Middle frontal gyrus (tissue), 1 donor: ENCODE results near the gene STXBP5.
A peak's percentile ranks its signal among the peaks of the same experiment; 100 is the strongest.

Experiments
- DNase-seq: peaks from one replicate; pipeline ENCODE4 v3.0.0-alpha.2; 2015; ENCODE audit warnings: low spot score; ENCODE audit errors: extremely low spot score

The STXBP5 gene

DNA sequence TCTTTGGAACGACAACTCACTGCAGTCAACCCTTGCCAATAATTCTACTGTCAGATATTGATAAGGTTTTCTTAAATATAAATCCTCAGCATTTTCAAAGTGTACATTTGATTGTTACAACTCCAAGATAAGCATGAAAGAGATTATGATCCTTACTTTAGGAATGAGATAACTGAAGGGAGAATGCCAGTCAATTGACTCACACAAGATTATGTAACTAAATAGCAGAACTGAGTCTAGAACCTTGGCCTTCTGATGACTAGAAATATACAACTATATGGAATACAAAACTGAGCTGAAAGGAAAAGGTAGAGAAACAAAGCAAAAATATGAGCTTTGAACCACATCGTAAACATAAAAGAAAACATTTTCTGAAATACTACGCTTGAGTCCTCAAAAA, 26.9 kb upstream of the STXBP5 start:
- no peak for DNase-seq

DNA sequence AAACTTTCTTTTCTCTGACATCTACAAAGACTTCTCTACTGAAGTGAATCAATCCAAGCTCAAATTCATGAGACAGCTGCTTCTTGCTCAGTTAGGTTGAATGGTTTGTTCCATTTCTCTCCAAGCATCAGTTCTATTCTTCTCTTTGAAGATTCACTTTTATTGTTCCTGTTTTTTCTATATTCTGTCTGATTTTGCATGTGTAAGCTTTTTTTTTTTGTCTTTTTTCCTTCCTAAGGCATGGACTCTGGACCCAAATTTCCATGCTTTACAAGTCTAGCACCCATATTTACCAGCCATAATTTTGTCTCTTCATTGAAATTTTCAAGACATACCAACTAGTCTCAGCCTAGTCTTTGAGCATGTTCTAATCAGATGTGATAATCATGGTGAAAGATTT, 25.9 kb upstream of the STXBP5 start:
- no peak for DNase-seq

DNA sequence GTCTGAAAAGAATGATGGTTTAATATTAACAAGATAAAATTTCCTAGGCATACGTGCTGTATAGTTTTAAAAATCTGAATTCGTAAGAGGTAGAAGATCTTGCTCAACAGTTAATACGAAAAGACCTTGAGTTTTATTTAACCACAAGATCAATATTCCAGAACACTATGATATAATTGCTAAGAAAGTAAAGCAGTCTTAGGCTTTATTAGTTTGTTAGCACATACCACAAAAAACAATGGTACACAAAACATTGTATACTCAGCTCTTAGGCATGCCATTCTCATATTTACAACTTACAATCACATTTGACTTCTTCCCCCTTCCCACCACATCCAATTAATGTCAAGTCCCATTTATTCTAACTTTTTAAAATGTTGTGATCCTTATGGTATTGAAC, 24.4 kb upstream of the STXBP5 start:
- DNase-seq, result no peak

DNA sequence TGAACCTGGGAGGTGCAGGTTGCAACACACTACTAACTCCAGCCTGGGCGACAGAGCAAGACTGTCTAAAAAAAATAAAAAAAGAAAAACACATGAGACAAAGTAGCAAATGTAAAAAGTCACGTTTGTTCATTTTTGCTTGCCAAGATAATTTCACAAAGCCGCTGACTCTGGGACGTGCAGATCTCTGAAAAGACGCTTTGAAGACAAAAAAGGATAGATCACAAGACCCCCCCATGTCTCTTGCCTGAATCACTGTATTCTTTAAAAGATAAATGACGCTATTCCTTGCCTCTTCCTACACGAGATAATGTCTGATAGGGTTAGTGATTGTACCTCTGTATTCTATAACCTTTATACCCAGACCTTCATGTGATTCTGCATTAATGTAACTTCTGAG, 23.3 kb upstream of the STXBP5 start:
- DNase-seq, result no peak

DNA sequence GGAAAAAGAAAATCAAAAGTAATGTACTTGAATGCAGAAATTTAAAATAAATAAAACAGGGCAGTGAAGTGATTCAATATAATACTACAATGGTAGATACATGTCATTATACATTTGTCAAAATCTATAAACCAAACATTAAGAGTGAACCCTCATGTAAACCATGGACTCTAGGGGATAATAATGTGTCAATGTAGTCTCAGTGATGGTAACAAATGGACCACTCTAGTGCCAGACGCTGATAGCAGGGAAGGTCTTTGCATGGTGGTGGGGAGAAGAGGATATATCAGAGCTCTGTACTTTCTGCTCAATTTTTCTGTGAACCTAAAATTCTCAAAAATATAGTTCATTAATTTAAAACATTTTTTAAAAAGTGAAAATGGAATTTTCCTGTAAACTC, 19.8 kb upstream of the STXBP5 start:
- DNase-seq, result no peak

DNA sequence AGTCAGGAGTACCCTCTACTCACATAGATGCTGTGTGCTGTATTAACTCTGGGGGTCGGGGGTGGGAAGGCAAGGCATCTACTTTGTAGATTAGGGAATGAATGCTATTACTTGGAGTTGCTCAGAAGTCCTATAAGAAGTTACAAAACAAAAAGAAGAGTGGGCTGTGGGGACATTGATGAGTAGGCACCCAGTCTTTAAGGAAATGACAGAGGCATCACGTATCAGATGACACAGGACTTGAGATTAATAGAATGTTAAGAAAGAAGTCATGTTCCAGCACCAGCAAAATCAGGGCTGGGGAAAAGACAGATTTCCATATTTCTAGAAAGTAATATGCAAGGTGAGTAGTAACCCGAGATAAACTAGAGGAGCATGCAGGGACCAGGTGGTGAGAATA, 19.0 kb upstream of the STXBP5 start:
- no peak for DNase-seq

DNA sequence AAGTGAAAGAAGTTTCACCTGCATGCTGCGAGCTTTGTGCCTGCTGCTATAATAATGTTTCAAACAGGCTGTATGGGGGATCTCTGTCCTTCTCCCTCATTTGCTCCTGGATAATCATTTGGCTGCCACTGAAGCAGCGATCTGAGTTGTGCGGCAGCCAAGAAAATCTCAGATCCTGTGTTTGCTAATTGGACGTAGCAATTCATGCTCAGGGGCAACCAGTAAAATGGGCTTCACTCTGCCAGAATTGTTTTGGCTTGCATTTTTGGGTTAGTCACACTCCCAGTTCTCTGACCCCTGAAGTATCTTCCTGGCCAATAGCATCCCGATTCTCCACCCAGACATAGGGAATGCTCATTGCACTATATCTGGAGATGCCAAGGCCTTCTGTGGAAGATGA, 13.7 kb upstream of the STXBP5 start:
- no peak for DNase-seq

DNA sequence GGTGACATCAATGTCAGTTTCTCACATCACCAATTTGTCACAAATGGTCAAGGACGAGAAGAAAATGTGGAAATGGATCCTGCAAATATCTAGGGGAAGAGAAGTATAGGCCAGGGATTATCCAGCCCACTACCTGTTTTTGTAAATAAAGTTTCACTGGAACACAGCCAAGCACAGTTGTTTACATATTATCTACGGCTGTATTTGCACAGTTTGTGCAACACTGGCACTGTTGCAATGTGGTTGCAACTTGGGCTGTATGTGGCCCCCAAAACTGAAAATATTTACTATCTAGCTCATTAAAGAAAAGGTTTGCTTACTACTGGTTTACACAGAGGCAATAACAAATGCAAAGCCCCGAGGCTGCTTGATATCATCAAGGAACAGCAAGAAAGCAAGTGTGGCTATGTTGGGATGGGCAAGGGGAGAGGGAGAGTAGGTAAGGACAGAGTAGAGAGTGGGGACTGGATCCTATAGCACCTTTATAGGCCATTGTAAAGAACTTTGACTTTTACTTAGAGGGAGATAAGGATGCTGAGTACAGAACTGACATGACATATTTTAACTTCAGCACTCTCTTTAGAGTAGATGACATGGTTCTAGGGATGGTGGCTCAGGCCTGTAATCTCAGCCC, 11.8 kb upstream of the STXBP5 start:
- no peak for DNase-seq

DNA sequence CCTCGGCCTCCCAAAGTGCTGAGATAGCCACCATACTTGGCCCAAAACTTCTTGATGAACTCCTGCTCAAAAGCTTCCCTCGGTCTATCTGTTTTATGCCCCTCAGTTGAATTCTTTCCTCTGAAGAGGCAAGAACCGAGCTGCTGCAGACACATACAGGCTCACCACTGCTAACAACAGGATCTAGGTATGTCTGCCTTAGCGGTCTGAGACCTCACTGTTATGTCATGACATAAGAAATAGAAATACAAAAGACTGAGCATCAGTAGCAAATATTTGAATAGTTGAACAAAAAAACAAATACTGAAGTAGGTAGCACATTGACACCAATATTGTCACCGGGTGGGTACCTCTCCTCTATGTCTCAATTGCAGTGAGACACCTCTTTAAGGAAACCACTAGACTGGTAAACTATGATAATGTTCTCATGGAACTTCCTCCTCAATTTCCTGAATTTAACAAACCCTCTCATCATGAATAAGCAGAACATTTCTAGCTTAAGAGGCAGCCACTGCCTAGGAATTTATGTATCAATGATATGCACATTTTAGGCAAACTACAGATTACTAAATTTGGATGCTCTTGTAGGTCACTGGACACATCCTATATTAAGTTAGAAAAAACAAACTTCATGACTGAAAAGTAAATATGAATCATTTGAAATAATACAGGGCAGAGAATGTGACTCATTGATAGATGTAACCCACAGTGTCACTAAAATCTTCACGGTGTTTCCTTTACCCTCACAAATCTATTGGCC, 9.4 kb upstream of the STXBP5 start:
- DNase-seq, result no peak

DNA sequence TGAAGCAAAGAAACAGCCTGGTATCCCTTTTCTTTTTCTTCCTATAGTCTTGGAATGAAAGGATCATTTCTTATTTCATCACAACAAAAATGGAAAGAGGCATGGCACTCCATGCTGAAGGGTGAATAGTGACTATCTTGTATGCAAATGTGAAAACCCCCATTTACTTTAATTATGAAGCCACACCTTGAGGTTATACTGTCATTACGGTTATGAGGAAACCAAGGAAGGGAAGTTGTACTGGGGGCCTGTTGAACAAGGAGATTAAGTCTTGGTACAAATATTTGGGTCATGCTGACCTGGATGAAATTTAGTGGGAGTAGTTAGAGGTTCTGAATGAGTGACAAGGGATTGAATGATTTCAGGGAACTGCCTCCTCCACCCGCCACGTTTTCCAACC, 8.7 kb upstream of the STXBP5 start:
- DNase-seq, result no peak

DNA sequence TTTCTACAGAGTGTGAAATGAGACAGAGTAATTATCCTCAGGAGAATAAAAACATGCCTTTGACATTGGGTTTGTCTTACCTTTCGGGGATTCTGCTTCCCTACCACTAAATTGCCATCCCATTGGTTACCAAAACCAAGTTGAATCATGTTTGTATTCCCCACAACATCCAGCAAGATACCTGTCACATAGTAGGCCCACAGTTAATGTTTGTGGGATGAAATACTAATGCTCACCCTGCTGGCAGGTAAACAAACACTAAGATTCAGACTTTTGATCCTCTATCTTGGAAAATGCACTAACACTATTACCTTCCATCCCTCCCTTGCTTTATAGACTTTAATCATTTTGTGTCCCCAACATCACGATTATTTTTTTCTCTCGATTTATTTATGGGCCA, 8.2 kb upstream of the STXBP5 start:
- DNase-seq, result no peak

DNA sequence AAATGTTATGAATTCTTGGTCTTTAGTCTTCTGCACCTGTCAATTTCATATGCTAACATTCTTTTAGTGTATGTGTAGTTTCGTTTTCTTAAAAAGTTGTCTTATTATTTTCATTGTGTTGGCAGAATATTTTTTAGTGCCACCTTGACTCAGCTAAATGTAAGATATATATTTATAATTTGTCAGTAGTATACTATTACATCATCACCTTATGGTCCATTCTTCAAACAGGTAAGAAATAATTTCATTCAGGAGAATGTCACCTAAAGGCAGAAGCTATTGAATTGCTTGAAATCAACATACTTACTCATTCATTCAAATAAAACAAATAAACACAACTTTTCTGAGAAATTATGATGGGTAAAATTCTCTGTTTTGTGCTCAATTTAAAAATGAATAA, 3.5 kb upstream of the STXBP5 start:
- no peak for DNase-seq

DNA sequence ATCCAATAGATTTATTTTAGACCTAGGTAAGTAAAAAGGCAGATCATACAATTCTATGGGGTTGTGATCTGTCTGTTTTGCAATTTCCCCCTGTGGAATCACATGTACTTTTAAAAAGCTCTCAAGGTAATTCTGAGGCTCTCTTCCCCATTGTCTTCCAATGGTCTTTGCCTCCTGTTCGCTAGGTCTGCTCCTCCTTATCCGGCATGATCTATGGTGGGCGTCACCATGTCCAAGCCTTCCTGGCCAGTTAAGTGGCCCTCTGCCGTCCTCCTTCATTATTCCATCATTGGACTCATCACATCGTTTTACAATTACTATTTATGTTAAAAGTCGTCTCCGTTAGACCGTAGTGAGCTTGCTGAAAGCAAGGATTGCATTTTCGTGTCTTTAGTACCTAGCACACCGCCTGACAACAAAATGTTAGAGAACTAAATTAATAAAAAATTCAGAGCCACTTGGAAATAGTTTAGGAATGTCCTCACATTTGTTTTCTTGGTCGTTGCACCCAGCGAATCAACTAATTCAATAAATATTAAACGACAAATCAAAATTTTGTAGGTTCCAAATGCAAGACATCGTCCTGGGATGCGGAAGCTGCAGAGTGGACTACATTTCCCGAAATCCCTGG, 2.2 kb upstream of the STXBP5 start:
- DNase-seq, result no peak

DNA sequence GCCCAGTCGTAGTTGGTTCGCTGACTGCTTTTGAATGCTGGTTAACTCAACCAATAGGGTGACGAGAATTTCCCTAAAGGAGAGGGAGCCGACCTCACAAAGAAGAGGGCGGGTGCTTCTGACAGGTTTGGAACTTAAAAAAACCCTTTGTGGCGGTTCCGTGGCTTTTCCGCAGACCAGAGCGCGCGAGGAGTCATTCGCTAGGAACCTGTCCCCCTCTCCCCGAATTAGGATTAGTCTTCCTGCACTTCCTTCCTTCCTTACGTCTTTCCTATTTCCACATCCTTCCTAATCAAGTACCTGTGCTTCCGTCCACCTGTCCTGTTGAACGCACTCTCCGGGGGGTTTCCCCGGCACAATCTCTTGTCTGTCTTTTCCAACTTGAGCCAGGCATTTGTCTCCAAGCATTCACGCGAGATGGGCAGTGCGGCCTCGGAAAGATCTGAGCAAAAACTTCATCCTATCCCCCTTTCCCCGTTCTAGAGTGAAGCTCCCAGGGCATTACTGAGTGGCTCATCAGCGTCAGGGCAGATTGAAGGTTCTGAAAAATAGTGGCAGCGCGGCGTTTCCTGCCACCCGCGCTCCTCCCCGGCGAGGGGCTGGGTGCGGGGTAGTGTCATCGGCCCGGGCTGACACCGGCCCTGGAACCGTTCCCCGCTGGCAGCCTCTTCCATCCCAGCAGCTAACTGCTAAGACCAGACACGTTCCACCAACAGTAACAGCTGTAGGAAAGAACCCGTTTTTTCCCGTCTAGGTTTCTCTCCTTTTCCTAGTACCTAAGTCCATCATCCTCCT, 1.5 kb upstream of the STXBP5 start:
- peak; percentile 92 for DNase-seq

DNA sequence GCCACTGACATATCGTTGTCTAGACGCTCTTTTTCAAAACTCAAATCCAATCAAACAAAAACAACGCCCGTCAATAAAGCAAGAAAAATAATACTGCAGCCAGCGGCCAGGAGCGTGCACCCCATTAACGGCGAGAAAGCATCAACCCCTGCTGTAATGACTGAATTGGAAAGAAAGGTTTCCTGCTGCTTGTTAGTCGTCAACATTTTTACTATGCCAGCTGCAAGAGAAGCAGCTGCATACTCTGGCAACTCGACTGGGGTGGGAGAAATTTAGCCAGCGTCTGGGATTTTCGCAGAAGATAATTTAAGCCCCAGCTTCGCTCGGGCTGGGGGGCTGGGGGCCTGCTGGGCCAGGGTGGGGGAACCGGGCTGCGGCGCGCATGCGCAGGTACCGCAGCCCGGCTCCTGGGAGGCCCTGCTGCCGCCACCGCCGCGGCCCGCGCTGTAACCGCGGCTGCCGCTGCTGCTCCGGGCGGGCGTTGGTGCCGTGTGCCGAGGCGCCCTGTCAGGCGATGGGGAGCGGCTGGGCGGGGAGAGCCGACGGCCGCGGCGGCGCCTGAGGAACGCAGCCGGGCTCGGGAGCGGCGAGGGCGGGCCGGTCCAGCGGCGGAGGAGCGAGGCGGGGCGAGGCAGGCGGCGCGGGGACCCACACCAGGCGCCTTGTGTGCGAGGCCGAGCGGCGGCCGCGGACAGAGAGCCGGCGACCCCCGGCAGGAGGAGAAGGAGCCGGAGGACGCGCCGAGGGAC, 732 bp upstream of the STXBP5 start:
- peak; percentile 72 for DNase-seq

DNA sequence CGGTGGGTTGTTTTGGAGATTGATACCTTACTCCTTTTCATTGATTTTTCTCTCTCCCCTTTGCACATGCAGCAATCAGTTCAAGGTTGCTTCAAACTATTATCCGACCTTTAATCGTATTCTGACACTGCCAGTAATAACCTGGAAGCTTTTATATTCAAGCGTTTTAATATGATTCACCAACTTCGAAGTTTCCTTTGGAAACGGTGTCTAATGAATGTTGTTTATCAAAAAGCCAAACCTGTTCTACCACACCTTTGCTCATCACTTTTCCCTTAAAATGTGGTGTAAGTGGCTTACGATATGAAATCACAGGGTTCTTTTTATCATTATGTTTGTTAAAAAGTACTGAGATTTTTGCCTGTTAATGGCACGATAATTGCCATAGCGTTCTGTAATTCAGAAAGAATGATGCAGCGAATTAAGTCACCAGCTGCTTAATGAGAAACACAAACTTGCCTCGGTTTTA, 660 bp downstream of the STXBP5 start:
- no peak for DNase-seq

DNA sequence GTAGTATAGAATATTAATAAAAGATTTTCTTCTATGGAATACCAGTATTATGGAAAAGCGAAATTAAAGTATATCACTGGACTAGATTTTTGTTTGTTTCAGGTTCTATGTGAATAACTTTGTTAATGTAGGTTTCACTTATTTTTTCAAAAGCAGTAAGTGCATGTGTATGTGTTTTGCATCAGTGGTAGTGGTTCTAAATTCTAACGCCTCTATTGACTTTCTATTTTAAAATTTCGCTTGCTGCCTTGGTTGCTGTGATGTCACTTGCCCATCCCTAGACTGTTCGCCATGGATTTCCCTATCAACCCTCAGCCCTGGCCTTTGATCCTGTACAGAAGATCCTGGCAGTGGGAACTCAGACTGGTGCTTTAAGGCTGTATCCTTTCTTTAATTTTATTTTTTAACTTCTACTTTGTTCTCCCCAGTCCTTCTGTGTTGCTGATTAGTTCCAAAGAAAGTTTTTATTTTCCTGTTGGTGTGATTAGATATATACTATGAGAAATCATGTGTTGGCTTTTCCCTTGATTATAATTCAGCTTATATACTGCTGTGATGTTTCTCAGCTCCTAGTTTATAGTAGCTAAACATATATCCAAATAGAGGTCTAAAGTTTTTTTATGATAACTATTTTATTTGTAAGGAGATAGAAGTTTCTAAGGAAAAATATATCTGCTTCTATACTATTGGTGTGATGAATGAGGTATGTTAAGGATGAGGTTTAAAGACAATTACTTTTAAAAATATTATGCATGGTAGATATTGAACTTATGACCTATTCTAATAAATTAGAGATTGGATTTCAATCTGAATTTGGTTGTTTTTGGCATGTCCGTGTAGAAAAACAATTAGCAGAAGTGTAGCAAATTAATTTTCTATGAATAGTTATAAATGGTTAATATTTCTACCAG, 1.7 kb downstream of the STXBP5 start:
- no peak for DNase-seq

DNA sequence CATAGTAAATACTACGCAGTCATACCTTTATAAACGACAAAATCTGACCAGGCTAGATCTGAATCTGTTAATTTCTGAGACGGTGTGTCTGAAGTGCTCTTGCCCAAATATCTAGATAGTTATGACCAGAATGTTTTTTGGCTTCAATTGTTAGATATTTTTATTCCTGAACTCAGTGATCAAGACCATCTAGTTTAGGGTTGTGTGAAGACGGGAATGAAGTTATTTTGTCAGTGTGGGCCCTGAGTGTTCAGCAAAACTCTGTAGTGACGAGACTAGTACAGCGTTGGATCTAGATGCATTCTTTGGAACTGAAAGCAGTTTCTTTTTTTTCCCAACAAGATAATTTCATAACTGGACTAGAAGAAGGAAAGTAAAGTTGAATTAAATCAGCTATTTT, 3.1 kb downstream of the STXBP5 start:
- DNase-seq, result no peak

DNA sequence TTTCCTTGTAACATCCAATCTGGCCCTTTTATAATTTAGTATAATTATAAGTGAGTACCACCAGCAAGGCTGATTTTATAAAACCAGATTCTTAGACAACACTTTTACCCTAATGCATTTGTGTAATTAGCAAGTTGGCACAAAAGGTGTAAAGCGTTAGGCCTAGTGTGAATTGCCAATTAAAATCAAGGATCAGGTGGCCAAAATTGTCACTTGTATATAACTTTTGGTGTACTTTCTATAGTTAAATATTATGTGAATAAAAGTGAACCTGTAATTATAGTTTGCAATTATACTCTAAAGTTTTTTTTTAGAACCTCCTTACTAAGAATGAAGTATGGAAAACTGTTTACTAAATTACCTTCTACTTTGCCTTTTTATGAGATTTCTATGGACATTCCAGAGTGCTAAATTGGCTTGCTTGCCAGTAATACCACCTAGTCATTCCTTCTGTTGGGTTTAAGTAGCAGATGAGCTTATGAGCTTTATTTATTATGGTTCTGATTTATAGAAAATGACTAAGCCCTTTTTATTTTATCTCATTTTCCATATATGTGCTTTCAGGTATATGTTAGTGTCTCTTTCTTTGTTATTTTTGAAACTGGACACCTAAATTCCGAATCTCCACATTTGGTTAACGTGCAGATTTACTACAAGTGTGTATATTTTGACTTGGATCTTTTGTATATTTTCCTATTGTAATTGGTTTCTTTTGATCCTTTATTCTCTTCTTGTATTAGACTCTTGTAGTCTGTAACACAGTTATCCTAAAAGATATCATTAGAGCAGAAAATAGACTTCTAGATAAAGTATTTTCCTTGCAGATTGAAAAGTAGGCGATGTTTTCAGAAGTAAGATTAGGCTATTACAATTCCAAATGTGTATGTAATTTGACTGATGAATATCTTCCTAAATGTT, 3.9 kb downstream of the STXBP5 start:
- DNase-seq, result no peak
